HG03175 (cell line): Measurements from ENCODE around the gene CDCA7.
"Not testable (repeated sequence)": the region's sequence is repeated elsewhere in the genome, so short reads cannot be mapped to it uniquely, and the experiment has no call there.

ENCODE experiments used
- ATAC-seq: cut with Tn5 transposase; IDR thresholded peaks from one replicate; pipeline ENCODE4 v1.9.1; 2021; ENCODE audit warnings: mild to moderate bottlenecking, moderate library complexity; ENCODE audit not compliant: unreplicated experiment

The CDCA7 gene

DNA sequence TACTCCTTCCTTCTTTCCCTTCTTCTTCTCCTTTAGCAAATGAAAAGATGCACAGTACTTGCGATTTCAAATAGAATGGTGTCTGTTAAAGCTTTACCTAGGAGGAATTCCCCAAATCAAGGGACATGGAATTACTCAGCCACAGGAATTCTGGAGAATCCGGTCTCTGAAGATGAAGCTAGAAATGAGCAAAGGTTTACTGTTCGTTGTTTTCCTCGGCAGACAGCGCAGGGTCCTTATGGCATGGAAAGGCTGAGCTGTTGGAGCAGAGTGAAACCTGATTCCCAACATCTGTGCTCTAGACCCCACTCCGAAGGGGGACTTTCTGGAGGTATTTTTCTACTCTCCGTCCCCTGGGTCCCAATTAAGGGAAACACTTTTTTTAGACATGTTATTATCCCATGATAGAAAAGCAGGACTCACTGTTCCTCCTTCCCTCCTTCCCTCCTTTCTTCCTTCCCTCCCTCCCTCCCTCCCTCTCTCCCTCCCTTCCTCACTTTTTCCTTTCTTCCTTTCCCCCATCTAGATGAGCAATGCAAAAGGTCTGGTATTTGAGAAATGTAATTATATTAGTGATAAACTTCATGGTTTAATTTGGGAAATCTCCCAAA lies 47.1 kb downstream of the CDCA7 start:
- ATAC-seq: no peak

DNA sequence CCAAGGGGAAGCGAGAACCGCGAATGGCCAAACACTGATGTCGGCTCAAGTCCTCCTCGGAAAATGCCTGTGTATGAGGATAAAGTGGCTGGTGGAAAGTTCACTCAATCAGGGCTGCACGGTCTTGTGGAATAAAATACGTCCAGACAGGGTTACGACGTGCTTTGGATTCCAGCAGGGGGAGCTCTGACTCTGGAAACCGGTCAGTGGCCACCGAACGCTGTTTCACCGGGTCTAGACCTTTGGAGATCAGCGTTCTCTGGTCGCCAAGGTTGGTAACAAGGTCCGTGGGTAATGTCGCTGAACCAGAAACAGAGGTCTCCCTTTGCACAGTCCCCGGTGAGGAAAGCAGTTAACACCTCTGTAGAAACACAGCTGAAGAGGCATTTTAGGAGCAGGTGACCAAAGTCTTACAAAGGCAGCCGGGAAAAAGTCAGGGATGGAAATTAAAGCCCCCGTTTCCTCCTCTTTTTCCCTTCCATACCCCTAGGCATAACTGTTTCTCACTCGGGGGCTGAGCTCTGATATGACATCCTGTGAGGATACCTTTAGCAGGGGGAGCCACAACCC lies 47.8 kb downstream of the CDCA7 start:
- ATAC-seq: peak; percentile 77

DNA sequence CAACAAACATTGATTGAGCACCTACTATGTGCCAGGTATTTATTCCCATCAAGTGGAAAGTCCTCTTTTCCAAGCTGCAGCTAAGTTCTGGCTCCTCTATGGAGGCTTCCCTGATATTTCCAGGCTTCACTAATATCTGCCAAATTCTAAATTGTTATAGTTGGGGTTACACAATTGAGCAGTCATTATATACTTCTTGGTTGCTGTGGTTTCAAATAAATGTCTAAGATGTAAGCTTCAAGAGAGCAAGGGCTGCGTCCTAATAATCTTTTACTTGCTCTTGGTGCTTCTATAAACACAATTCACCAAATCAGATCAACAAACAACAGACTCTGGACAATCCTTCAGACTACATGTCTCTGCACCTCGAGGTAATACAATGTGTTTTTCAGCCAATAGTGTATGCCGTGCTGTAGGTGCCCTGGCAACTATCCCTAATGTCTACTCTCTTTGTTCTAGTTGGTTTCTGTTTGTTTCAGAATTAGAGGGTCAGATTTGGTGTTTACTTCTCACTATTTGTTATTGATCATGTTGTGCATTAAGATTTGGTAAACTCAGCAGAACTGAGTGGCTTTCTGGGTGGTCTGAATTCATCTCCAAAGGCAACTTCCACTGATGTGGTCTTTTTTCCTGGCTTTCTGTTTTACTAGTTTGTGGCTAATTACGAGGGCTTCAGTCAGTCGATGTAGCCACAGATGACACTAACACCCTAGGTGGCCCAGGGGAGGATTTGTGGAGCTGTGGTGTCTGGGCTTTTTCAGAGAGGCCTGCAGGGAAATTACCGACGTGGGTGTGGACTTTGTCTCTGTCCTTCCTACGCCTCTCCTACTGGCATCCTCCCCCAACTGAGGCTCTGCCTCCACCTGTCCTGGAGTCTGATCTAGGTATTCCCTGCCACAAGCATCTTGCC lies 50.4 kb downstream of the CDCA7 start:
- no peak for ATAC-seq

DNA sequence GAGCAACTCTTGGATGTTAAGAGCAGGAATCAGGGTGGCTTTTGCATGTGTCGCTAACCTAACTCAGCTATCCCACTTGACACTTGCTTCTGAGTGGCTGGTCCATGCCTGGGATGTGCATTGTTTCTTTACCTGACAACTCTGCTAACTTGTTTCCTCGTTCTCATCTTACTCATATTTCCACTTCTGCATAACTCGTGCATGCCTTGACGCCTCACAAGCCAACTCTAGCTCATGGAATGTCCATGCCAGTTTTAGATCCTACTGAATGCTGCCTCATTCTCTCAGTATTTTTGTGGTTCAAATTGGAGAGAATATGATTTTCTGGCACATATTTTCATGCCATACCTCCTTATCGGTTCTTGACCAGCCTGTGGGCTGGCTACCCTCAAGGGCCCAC lies 52.5 kb downstream of the CDCA7 start:
- ATAC-seq: no peak

DNA sequence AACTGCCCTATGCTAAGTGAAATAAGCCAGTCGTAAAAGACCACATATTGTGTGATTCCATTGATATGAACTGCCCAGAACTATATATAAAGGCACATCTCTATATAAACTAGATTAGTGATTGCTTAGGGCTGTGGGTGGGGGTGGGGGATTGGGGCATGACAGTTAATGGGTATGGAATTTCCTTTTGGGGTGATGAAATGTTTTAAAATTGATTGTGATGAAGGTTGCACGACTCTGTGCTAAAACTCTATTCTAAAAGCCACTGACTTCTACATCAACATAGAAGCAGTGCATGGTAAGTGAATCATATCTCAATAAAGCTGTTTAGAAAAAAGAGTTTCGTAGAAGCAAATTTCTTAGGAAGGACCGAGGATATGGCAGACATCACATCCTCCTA lies 53.0 kb downstream of the CDCA7 start:
- no peak for ATAC-seq

DNA sequence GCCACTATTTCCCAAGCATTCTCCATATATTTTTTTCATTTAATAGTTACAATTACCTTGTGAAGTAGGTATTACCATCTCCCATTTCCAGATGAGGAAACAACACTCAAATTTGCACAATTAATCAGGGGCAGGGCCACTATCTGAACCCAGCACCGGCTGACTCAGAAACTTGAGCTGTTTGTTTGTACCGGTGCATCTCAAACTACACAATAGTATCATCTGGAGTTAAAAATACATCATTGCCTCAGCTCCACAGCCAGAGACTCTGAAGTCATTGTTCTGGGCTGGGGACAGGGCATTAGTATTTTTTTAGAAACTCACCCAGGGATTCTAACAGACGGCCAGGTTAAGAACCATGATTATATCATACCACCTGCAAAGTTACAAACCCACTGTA lies 55.9 kb downstream of the CDCA7 start:
- ATAC-seq: no peak

DNA sequence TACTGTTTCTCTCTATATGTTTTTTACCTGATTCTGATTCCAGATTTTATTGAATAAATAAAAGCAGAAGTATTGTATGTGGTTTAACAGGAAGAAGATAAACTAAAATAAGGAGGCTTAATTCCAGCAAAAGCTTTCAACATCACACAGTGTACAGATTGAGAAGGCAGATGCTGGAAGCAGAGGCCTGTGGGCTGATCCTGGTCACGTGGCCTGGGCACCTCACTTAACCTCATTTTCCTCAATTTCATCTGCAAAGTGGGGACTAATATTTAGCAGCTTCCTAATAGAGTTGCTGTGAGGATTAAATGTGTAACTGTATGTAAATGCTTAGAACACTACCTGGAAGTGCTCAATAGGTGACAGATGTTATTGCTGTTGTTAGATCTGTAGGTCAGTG lies 58.0 kb downstream of the CDCA7 start:
- no peak for ATAC-seq

DNA sequence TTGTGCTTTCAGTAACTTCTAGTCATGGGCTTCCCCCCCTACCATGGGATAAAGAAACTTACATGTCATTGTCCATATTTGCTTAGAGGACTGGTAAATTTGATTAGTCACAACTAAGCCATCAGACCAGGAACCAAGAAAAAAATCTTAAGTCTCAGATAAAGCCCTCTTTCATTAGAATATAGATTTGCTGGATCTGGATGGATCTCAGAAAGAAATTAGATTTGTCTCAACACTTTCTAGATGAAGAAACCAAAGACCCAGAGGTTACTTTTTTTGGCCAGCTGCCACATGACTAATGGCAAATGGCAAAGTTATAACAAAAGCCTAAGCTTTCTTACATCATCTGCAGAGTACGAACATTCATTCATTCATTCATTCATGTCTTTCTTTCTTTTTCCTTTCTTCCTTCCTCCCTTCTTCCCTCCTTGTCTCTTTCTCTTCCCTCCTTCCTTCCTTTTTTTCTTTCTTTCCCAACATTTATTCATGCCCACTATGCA lies 60.2 kb downstream of the CDCA7 start:
- ATAC-seq: no peak

DNA sequence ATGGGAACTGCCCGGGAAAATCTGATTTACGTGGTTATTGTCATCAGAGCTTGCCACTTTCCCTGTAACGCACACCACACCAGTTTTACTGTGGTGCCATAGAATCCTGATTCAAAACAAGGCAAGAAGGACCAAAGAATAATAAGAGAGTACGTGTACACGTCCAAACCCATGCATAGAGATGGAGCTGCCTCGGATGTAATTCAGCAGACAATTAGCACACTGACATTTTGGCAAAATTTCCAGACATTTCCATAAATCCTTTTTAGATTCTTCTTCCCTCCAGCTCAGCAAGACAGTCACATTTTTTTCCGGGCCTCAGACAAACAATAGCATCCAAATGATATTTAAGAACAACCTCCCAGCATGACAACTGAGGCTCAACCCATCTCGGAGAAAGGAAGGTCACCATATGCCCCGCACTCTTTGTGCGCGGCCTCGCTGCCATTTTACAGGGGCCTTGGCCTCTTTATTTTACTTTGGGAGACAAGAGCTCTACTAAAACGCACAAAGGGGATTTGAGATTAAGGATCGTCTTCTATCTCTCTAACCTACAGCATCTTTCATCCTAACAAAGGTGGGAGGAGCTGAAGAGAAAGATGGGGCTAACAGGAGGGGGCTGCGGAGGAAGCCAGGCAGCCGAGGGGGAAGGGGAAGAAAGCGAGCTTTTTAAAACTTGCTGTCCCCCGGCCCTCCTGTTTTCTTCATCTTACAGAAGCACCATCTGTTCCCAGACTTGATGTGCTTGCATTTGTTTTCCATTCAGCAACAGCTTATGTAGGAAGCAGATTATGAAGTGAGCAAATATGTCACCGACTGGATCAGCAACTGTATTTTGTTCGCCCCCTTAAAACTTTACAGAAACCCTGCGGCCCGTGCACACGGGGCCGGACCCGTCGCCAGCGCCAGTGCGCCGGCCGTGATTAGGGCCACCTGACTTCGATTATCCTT lies 61.0 kb downstream of the CDCA7 start:
- no peak for ATAC-seq

DNA sequence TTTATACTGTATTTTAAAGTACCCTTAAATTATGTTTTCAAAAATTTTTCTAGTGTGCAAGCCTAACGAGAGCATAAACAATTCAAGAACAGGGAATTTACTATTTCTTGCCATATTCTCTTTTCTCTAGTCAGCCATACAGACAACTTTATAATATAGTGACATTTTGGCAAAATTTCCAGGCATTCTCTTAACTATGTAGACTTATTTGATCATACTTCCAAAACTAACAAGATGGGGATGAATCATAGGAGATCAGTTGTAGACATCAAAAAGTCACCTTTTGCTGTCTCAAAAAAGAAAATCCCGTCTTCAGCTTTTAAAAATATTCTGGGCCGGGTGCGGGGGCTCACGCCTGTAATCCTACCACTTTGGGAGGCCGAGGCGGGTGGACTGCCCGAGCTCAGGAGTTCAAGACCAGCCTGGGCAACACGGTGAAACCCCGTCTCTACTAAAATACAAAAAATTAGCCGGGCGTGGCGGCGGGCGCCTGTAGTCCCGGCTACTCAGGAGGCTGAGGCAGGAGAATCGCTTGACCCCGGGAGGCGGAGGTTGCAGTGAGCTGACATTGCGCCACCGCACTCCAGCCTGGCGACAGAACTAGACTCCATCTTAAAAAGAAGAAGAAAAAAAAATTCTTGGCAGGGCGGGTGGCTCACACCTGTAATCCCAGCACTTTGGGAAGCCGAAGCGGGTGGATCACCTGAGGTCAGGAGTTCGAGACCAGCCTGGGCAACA lies 61.9 kb downstream of the CDCA7 start:
- not testable (repeated sequence) for ATAC-seq

DNA sequence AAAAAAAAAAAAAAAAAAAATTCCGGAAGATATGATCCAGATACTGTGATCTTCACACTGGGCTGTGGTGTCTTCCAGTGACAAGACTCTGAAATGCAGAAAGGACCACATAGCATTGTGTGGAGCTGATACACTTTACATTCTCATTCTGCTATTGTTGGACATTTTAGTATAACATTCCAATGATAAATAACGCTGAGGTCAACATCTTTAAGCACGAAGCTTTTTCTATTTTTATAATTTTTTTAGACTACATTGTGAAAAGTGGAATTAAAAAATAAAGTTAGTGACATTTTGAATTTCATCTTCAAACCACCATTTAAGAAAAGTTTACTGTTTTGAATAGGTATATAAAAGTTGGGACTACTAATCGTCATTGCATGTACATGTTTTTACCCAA lies 62.7 kb downstream of the CDCA7 start:
- ATAC-seq: no peak

DNA sequence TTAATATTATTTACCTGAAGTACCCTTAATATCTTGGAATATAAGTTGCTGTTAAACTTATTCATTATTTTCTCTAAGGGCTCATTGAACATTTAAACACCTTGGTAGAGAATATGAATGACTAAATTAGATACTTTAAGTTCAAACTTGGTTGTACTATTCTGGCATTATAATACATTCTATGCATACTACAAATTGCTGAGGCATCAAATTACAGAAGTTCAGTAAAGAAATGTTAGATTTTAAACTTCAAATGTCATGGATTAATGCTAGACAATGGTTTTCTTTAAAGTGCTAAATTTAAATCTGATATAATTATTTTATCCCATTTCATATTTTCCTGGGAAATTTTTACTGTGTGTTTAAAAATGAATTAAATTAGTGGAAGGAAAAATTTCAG lies 63.1 kb downstream of the CDCA7 start:
- ATAC-seq: no peak
